ENCODE data around the gene ESRRB. TPM values are rescaled to one million over a fixed set of nuclear protein-coding genes. Genes with fewer than 3 reads are reported as not detected.

ESRRB gene
- total RNA-seq, 1 donor from 2014 or later, result 0.08 TPM

GRCh38 chr14:76396714-76397187 lies 20.8 kb downstream of the ESRRB start:
- H3K27ac Mint-ChIP-seq (ENCODE audit: unreplicated experiment), result no peak overlapping the region
- H3K36me3 Mint-ChIP-seq (ENCODE audit: low read depth, unreplicated experiment), result no peaks in the 10 kb centered on the region
- TF ChIP-seq CTCF (IDR thresholded peaks at IDR 0.05; ENCODE audit: unreplicated experiment), result no peak
- DNase-seq (ENCODE audit: low spot score), result no peak
- H3K9me3 Mint-ChIP-seq (ENCODE audit: unreplicated experiment), result no peaks in the 10 kb centered on the region
- peaks cover 3% of the 10 kb centered on the region for H3K27me3 Mint-ChIP-seq (ENCODE audit: unreplicated experiment)
- H3K4me3 Mint-ChIP-seq (ENCODE audit: unreplicated experiment), result no peak overlapping the region
- H3K4me1 Mint-ChIP-seq (ENCODE audit: unreplicated experiment), result peaks cover 4% of the 10 kb centered on the region

- H3K4me1 Mint-ChIP-seq (ENCODE audit: unreplicated experiment), result peaks cover 3% of the 10 kb centered on the region
- peaks cover 2% of the 10 kb centered on the region for H3K27me3 Mint-ChIP-seq (ENCODE audit: unreplicated experiment)
- no peak for DNase-seq (ENCODE audit: low spot score)
- no peaks in the 10 kb centered on the region for H3K36me3 Mint-ChIP-seq (ENCODE audit: low read depth, unreplicated experiment)
- no peak overlapping the region for H3K4me3 Mint-ChIP-seq (ENCODE audit: unreplicated experiment)
- H3K27ac Mint-ChIP-seq (ENCODE audit: unreplicated experiment), result no peak overlapping the region
- no peaks in the 10 kb centered on the region for H3K9me3 Mint-ChIP-seq (ENCODE audit: unreplicated experiment)
- no peak for TF ChIP-seq CTCF (IDR thresholded peaks at IDR 0.05; ENCODE audit: unreplicated experiment)
Observed at GRCh38 chr14:76405627-76406026, 29.7 kb downstream of the ESRRB start.

GRCh38 chr14:76407449-76408150 lies 31.7 kb downstream of the ESRRB start:
- Mint-ChIP-seq H3K27ac (ENCODE audit: unreplicated experiment) (no peak overlapping the region), H3K36me3 (ENCODE audit: low read depth, unreplicated experiment) (no peaks in the 10 kb centered on the region), H3K27me3 (ENCODE audit: unreplicated experiment) (peaks cover 2% of the 10 kb centered on the region), H3K4me1 (ENCODE audit: unreplicated experiment) (no peaks in the 10 kb centered on the region), H3K4me3 (ENCODE audit: unreplicated experiment) (no peak overlapping the region), H3K9me3 (ENCODE audit: unreplicated experiment) (no peaks in the 10 kb centered on the region)
- no peak for DNase-seq (ENCODE audit: low spot score)
- no peak for TF ChIP-seq CTCF (IDR thresholded peaks at IDR 0.05; ENCODE audit: unreplicated experiment)

- Mint-ChIP-seq H3K9me3 (ENCODE audit: unreplicated experiment) (no peaks in the 10 kb centered on the region), H3K4me3 (ENCODE audit: unreplicated experiment) (no peak overlapping the region)
Observed at GRCh38 chr14:76408877-76409276, 32.9 kb downstream of the ESRRB start.

More at GRCh38 chr14:76408877-76409276, 32.9 kb downstream of the ESRRB start:
- no peak for DNase-seq (ENCODE audit: low spot score)
- TF ChIP-seq CTCF (IDR thresholded peaks at IDR 0.05; ENCODE audit: unreplicated experiment), result no peak
- Mint-ChIP-seq H3K27ac (ENCODE audit: unreplicated experiment) (no peak overlapping the region), H3K4me1 (ENCODE audit: unreplicated experiment) (no peaks in the 10 kb centered on the region), H3K36me3 (ENCODE audit: low read depth, unreplicated experiment) (no peaks in the 10 kb centered on the region), H3K27me3 (ENCODE audit: unreplicated experiment) (peaks cover 2% of the 10 kb centered on the region)
